Measurements from ENCODE around the gene PRDM12. TPM values are rescaled to one million over a fixed set of nuclear protein-coding genes. Genes with fewer than 3 reads are reported as not detected.

The PRDM12 gene
- polyA plus RNA-seq (ENCODE audit: insufficient read length in 3 of 3): not detected

GRCh38 chr9:130664251-130665028 lies at the start of gene PRDM12:
TSS of gene PRDM12 (plus strand) at chr9:130664594. CDS start at chr9:130664654, 60 bp downstream.
- DNase-seq (ENCODE audit: low read depth in 3 of 3, low spot score in 2 of 3): no peak

GRCh38 chr9:130616451-130616850 lies 47.9 kb upstream of the PRDM12 start:
- DNase-seq (ENCODE audit: low read depth in 3 of 3, low spot score in 2 of 3): no peak

GRCh38 chr9:130623466-130623865 lies 40.9 kb upstream of the PRDM12 start:
- DNase-seq (ENCODE audit: low read depth in 3 of 3, low spot score in 2 of 3): no peak

GRCh38 chr9:130624154-130624553 lies 40.2 kb upstream of the PRDM12 start:
- DNase-seq (ENCODE audit: low read depth in 3 of 3, low spot score in 2 of 3): no peak

GRCh38 chr9:130626249-130626996 lies 38.0 kb upstream of the PRDM12 start:
- DNase-seq (ENCODE audit: low read depth in 3 of 3, low spot score in 2 of 3): no peak

GRCh38 chr9:130627051-130627450 lies 37.3 kb upstream of the PRDM12 start:
- no peak for DNase-seq (ENCODE audit: low read depth in 3 of 3, low spot score in 2 of 3)

GRCh38 chr9:130627896-130628792 lies 36.2 kb upstream of the PRDM12 start:
- no peak for DNase-seq (ENCODE audit: low read depth in 3 of 3, low spot score in 2 of 3)

- DNase-seq (ENCODE audit: low read depth in 3 of 3, low spot score in 2 of 3): no peak
Measured at GRCh38 chr9:130629443-130630070, 34.8 kb upstream of the PRDM12 start.

- DNase-seq (ENCODE audit: low read depth in 3 of 3, low spot score in 2 of 3): no peak
Measured at GRCh38 chr9:130630071-130630450, 34.3 kb upstream of the PRDM12 start.

GRCh38 chr9:130630506-130631330 lies 33.7 kb upstream of the PRDM12 start:
- DNase-seq (ENCODE audit: low read depth in 3 of 3, low spot score in 2 of 3): no peak

- DNase-seq (ENCODE audit: low read depth in 3 of 3, low spot score in 2 of 3): no peak
Measured at GRCh38 chr9:130631331-130632080, 32.9 kb upstream of the PRDM12 start.

- DNase-seq (ENCODE audit: low read depth in 3 of 3, low spot score in 2 of 3): no peak
Measured at GRCh38 chr9:130632081-130632710, 32.2 kb upstream of the PRDM12 start.

GRCh38 chr9:130632841-130633240 lies 31.6 kb upstream of the PRDM12 start:
- no peak for DNase-seq (ENCODE audit: low read depth in 3 of 3, low spot score in 2 of 3)

- DNase-seq (ENCODE audit: low read depth in 3 of 3, low spot score in 2 of 3): no peak
Measured at GRCh38 chr9:130633336-130634190, 30.8 kb upstream of the PRDM12 start.

GRCh38 chr9:130634191-130634768 lies 30.1 kb upstream of the PRDM12 start:
- DNase-seq (ENCODE audit: low read depth in 3 of 3, low spot score in 2 of 3): no peak

GRCh38 chr9:130634801-130635200 lies 29.6 kb upstream of the PRDM12 start:
- no peak for DNase-seq (ENCODE audit: low read depth in 3 of 3, low spot score in 2 of 3)

GRCh38 chr9:130635306-130635705 lies 29.1 kb upstream of the PRDM12 start:
- DNase-seq (ENCODE audit: low read depth in 3 of 3, low spot score in 2 of 3): no peak
